ENCODE results near the gene THSD7B.
"Not testable (repeated sequence)": the region's sequence is repeated elsewhere in the genome, so short reads cannot be mapped to it uniquely, and the experiment has no call there.

Gene THSD7B

DNA sequence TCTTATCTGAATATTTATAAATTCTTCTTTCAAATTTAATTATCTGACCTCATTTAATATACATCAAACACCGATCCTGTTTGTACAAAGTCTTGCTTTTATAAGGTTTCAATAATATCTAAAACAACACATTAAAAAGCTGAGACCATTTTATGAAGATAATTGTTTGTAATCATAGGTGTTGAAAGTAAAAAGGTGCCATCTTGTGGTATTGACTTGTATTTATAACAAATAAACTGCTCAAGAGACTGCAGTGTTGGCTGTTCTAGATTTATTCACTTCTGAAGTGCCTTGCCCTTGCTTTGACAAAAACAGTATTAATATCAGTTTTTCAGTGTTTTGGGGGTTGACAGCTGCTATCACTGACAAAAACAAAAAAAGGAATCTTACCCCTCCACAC, 912.1 kb downstream of the THSD7B start:
- no peak for DNase-seq (ENCODE audit: low read depth)

GRCh38 chr2:137689549-137689948, 924.2 kb downstream of the THSD7B start:
- DNase-seq (ENCODE audit: low read depth), result no peak

- no peak for DNase-seq (ENCODE audit: low read depth)
Measured at GRCh38 chr2:137693534-137693933, 928.2 kb downstream of the THSD7B start.

GRCh38 chr2:137696916-137697315, 931.6 kb downstream of the THSD7B start:
- DNase-seq (ENCODE audit: low read depth), result no peak

GRCh38 chr2:137700250-137700649, 934.9 kb downstream of the THSD7B start:
- DNase-seq (ENCODE audit: low read depth), result not testable (repeated sequence)

DNA sequence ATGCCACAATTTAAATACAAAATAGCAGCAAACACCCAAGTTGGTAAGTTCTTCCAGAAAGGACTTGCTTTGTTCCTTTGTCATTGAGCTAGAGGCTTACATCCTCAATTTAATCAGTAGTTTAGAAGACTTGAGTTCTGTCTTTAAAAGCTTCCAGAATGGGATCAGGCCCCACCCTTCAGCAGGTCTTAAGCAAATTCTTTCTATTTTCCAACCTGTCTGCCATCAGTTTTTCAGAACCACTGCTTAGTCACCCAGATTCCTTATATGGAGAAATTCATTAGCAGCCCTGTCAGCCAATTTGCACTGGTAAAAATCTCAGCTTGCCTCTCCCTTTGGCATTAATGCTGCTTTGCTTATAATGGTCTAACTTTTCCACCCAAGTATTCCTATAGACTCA, 935.3 kb downstream of the THSD7B start:
- DNase-seq (ENCODE audit: low read depth), result no peak

DNA sequence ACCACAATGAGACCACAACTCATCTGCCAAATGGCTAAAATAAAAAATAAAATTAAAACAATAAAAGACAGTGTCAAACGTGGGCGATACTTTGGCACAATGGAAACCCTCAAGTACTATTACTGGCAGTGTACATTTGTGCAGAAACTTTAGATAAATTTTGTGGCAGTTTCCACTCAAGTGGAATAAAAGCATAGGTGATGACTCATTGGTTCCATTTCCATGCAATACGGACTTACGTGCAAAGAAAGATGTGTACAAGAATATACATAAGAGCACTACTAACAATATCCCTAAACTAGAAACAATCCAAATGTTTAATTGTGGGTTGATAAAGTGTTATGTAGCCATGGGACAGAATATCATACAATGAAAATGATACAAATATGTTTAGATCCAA, 940.0 kb downstream of the THSD7B start:
- DNase-seq (ENCODE audit: low read depth), result no peak

- DNase-seq (ENCODE audit: low read depth), result no peak
Measured at GRCh38 chr2:137706786-137707613, 941.7 kb downstream of the THSD7B start.

DNA sequence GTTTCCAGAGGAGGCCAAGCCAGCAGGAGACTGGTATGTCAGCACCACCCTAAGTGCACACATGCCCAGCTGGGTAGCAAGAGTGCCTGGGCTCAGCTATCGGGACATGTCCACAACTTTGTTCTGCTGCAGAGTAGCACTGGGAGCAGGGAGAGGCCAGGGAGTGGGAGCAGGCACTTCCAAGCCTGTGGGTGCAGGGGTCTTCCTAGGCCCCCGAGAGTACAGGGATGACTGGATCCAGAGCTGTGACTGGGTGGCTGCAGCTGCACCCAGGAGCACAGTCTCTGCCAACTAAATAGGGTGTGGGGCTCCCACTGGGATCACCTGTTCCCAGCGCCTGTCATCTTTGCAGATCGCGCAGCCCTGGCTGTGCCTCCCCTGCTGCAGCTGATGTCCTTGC, 943.0 kb downstream of the THSD7B start:
- DNase-seq (ENCODE audit: low read depth), result no peak

DNA sequence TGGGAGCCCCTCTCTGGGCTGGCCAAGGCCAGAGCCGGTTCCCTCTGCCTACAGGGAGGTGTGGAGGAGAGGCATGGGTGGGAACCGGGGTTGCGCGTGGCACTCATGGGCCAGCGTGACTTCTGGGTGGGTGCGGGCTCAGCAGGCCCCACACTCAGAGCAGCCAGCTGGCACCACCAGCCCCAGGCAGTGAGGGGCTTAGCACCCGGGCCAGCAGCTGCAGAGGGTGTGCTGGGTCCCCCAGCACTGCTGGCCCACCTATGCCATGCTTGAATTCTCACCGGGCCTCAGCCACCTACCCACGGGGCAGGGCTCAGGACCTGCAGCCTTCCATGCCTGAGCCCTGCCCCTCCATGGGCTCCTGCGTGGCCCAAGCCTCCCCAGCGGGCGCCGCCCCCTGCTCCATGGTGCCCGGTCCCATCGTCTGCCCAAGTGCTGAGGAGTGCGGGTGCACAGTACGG, 950.4 kb downstream of the THSD7B start:
- DNase-seq (ENCODE audit: low read depth), result no peak

DNA sequence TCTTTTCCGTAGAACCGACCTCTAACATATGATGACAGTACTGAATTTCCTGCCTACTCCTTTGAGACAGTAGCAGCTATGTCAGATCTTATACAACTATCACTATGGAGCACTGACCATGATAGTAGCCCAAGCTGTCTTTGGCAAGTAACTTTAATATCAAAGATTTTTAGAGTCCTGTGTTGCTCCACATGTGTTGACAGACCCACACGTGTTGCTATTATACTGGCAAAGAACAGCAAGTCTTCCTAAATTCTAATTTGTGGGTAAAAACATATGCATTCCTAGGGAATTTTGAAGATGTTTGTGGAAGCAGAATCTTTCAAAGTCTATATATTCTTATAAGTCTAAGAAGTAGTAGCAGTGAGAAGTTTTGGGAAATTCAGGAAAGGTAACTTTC, 953.4 kb downstream of the THSD7B start:
- DNase-seq (ENCODE audit: low read depth), result no peak

- no peak for DNase-seq (ENCODE audit: low read depth)
Measured at GRCh38 chr2:137721733-137722132, 956.4 kb downstream of the THSD7B start.

DNA sequence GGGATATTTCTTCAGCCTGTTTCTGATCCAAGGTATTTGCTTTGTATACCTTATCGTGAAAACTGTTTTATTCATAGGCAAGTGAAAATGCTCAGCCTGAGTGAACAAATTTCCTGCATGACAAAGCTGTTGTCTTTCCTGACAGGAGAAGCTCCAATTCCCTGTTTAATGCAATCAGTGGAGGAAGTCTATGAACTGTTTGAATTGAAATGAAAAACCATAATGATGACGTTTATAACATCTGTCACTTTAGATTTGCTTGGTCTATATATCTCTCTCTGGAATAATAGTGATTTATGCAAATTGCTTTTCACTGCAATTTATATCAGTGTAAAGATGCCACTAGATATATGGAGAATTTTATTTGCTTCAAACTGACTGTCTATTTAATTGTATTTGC, 959.6 kb downstream of the THSD7B start:
- DNase-seq (ENCODE audit: low read depth), result no peak

Data from fibroblast of gingiva (primary cell).